ENCODE measurements around the gene FAM193B. TPM values are rescaled to one million over a fixed set of nuclear protein-coding genes. Genes with fewer than 3 reads are reported as not detected.
A peak's percentile ranks its signal among the peaks of the same experiment; 100 is the strongest.

Gene FAM193B
- total and polyA plus RNA-seq, 2 of the 13 experiments (the other 11 are each of a cell fraction or from before 2014, with no cell fraction given): 21.2 to 40.9 TPM

DNA sequence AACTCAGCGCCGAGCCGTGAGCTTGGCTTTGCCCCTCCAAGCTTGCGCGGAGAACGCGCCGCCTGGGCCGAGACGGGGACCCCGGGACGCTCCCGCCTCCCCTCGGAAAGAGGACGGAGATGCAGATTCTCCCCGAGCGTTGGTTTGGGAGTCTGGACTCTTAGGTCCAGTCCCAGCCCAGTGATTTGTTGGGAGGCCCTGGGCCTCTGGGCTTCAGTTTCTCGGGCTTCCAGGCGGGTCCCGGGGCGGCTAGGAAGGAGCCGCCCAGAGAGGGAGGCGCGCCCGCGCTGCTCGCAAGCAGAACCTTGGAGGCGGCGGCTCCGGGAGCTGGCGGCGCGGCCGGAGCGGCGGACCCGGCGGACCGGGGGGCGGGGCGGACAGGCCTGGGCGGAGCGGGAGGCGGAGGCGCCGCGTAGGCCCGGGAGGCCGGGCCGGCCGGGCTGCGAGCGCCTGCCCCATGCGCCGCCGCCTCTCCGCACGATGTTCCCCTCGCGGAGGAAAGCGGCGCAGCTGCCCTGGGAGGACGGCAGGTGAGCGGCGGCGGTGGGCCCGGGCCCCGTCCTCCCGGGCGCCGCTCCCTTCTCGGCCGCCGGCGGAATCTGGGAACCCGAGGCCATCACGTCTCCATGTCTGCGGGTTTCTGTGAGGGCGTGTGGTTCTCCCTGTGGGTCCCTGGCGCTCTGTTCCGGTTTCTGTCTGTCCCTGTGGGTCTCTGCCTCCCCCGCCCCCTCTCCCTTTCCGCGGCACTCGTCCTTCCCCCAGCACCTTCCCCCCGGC, 45.6 kb upstream of the FAM193B start, which contains the start of gene B4GALT7 (continued):
- TF ChIP-seq TCF12 (IDR thresholded peaks at IDR 0.05) (no peak), TCF12 (CRISPR knock-in tag; IDR thresholded peaks at IDR 0.05) (no peak; the same call in 1 of the 2 replicates), PITX1 (CRISPR knock-in tag; IDR thresholded peaks at IDR 0.05) (0 out of 2 replicates have a peak, but pooled peaks have one; percentile 12), ZNF772 (CRISPR knock-in tag; IDR thresholded peaks at IDR 0.05) (peak; percentile 74; the same call in 1 of the 2 replicates), ZNF547 (CRISPR knock-in tag; IDR thresholded peaks at IDR 0.05) (peak; percentile 80; the same call in 1 of the 2 replicates), POLR2G (IDR thresholded peaks at IDR 0.05; ENCODE audit: low read depth, low read length) (peak; percentile 87), GATA4 (IDR thresholded peaks at IDR 0.05; ENCODE audit: borderline replicate concordance, low read depth) (peak; percentile 55; the same call in 1 of the 2 replicates), CREM (IDR thresholded peaks at IDR 0.05) (no peak), CREM (CRISPR knock-in tag; IDR thresholded peaks at IDR 0.05) (no peak), ZNF883 (CRISPR knock-in tag; IDR thresholded peaks at IDR 0.05; ENCODE audit: not compliant biosample characterization) (no peak), ZEB1 (IDR thresholded peaks at IDR 0.05; ENCODE audit: insufficient replicate concordance, low read depth) (peak; percentile 18), ZNF567 (CRISPR knock-in tag; IDR thresholded peaks at IDR 0.05; ENCODE audit: borderline replicate concordance) (0 out of 2 replicates have a peak, but pooled peaks have one; percentile 28), ZNF782 (CRISPR knock-in tag; IDR thresholded peaks at IDR 0.05; ENCODE audit: borderline replicate concordance) (peak; percentile 39; the same call in 1 of the 2 replicates), ZFX (CRISPR knock-in tag; IDR thresholded peaks at IDR 0.05; ENCODE audit: low read depth) (peak; percentile 94), KMT2B (CRISPR knock-in tag; IDR thresholded peaks at IDR 0.05) (peak; percentile 47; the same call in 1 of the 2 replicates), HCFC1 (IDR thresholded peaks at IDR 0.05; ENCODE audit: low read depth, low read length) (peak; percentile 76), PHF21A (CRISPR knock-in tag; IDR thresholded peaks at IDR 0.05) (peak; percentile 70)
- TF ChIP-seq, protein P1, sequence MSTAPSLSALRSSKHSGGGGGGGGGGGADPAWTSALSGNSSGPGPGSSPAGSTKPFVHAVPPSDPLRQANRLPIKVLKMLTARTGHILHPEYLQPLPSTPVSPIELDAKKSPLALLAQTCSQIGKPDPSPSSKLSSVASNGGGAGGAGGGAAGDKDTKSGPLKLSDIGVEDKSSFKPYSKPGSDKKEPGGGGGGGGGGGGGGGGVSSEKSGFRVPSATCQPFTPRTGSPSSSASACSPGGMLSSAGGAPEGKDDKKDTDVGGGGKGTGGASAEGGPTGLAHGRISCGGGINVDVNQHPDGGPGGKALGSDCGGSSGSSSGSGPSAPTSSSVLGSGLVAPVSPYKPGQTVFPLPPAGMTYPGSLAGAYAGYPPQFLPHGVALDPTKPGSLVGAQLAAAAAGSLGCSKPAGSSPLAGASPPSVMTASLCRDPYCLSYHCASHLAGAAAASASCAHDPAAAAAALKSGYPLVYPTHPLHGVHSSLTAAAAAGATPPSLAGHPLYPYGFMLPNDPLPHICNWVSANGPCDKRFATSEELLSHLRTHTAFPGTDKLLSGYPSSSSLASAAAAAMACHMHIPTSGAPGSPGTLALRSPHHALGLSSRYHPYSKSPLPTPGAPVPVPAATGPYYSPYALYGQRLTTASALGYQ (CRISPR knock-in tag; IDR thresholded peaks at IDR 0.05): 0 out of 2 replicates have a peak, but pooled peaks have one; percentile 58
- TF ChIP-seq, protein P2, sequence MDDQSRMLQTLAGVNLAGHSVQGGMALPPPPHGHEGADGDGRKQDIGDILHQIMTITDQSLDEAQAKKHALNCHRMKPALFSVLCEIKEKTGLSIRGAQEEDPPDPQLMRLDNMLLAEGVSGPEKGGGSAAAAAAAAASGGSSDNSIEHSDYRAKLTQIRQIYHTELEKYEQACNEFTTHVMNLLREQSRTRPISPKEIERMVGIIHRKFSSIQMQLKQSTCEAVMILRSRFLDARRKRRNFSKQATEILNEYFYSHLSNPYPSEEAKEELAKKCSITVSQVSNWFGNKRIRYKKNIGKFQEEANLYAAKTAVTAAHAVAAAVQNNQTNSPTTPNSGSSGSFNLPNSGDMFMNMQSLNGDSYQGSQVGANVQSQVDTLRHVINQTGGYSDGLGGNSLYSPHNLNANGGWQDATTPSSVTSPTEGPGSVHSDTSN (CRISPR knock-in tag; IDR thresholded peaks at IDR 0.05; ENCODE audit: borderline replicate concordance): no peak
- TF ChIP-seq, protein P3, sequence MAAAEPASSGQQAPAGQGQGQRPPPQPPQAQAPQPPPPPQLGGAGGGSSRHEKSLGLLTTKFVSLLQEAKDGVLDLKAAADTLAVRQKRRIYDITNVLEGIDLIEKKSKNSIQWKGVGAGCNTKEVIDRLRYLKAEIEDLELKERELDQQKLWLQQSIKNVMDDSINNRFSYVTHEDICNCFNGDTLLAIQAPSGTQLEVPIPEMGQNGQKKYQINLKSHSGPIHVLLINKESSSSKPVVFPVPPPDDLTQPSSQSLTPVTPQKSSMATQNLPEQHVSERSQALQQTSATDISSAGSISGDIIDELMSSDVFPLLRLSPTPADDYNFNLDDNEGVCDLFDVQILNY (CRISPR knock-in tag; conservative IDR thresholded peaks at IDR 0.05): 0 out of 2 replicates have a peak, but pooled peaks have one; percentile 30
- TF ChIP-seq, protein P4, sequence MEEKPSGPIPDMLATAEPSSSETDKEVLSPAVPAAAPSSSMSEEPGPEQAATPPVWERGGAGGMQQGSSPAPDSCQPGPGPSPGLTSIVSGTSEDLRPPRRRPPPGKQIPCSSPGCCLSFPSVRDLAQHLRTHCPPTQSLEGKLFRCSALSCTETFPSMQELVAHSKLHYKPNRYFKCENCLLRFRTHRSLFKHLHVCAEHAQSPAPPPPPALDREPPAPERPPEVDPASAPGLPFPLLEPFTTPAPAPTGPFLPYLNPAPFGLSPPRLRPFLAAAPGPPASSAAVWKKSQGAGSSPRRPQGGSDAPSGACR (CRISPR knock-in tag; IDR thresholded peaks at IDR 0.05): 0 out of 2 replicates have a peak, but pooled peaks have one; percentile 39
- TF ChIP-seq, protein P5, sequence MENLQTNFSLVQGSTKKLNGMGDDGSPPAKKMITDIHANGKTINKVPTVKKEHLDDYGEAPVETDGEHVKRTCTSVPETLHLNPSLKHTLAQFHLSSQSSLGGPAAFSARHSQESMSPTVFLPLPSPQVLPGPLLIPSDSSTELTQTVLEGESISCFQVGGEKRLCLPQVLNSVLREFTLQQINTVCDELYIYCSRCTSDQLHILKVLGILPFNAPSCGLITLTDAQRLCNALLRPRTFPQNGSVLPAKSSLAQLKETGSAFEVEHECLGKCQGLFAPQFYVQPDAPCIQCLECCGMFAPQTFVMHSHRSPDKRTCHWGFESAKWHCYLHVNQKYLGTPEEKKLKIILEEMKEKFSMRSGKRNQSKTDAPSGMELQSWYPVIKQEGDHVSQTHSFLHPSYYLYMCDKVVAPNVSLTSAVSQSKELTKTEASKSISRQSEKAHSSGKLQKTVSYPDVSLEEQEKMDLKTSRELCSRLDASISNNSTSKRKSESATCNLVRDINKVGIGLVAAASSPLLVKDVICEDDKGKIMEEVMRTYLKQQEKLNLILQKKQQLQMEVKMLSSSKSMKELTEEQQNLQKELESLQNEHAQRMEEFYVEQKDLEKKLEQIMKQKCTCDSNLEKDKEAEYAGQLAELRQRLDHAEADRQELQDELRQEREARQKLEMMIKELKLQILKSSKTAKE (CRISPR knock-in tag; IDR thresholded peaks at IDR 0.05; ENCODE audit: borderline replicate concordance): no peak
